HG03280 (cell line): ENCODE data around the gene ACTRT2.

Source experiments
- ATAC-seq: cut with Tn5 transposase; IDR thresholded peaks from one replicate; pipeline ENCODE4 v1.9.1; 2021; ENCODE audit warnings: mild to moderate bottlenecking, moderate library complexity; ENCODE audit not compliant: unreplicated experiment

The ACTRT2 gene

DNA sequence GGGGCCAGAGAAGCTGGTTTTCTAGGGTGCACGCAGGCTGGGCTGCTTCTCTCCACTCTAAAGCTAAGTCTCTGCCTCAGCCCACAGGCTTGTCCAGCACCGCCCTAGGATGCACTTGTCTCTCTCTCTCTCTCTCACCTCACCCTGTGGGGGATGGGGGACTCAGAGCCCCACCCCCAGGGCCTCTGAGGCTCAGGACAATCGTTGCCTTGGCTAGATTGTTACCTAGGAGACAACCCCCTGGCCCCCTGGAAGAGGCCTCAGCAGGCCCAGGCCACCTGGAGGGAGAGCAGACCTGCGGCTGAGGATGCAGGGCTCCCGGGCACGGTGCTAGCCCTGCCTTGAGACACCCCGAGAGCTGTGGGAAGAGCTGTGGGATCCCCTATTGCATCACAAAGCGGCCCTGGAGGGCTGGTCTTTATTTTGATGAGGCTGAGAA lies at the start of gene ACTRT2:
ACTRT2 (plus strand) TSS at position 235 of the 439 bp plus-strand sequence. CDS start 220 bp downstream, outside the sequence.
- no peak for ATAC-seq

DNA sequence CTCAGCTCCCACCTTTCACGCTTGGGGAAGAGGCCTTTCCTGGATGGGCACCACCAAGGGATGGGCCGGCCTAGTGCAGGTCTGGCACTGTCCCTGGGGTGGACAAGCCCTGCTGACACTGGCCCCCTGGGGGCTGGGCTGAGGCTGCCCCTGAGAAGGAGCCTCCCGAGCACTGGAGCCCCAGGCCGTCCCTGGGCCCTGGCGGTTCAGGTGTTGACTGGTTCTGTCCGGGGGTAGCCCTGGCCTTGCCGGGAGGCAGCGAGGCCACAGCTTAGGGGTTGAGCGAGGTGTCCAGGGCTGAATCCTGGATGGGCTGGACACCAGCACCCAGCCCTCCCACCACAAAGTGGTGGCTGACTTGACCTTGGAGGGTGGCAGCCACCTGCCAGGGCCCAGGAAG lies 49.7 kb upstream of the ACTRT2 start:
- ATAC-seq: no peak

DNA sequence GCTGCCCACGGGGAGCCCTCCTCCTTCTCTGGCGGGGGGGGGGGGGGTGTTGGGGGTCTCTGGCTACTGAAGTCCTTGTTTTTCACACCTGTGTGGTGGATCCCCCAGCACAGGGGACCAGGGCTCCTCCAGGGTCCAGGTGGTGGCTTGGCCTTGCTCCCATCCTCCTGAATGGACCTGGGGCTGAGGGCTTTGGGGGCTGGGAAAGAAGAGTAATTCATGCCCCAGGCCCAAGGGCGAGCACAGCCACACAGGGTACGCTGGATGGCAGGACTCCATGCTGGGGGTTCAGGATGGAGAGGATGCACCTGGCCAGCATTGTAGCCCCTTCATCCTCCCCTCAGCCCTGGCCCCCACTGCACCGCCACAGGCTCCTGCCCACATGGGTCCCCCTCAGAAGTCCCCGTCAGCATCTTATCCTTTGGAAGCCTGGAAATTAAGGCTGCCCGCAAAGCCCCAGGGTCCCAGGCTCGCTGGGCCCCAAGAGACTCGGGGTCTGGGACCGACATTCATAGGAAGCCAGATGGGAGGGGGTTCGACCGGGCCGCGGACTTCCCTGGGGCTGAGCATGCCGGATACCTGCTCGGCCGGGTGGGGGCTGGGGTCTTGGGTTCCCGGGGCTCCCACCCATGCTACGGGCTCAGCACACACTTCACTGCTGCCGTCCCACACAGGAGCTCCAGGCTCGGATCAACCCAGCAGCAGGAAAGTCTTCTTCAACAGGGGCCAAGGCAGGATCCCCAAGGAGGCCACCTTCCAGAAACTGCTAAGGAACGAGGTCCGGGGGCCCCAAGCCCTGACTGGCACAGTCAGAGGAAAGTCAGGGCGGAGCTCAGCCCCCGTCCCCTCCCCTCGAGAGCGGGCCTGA lies 49.0 kb upstream of the ACTRT2 start:
- ATAC-seq: no peak

DNA sequence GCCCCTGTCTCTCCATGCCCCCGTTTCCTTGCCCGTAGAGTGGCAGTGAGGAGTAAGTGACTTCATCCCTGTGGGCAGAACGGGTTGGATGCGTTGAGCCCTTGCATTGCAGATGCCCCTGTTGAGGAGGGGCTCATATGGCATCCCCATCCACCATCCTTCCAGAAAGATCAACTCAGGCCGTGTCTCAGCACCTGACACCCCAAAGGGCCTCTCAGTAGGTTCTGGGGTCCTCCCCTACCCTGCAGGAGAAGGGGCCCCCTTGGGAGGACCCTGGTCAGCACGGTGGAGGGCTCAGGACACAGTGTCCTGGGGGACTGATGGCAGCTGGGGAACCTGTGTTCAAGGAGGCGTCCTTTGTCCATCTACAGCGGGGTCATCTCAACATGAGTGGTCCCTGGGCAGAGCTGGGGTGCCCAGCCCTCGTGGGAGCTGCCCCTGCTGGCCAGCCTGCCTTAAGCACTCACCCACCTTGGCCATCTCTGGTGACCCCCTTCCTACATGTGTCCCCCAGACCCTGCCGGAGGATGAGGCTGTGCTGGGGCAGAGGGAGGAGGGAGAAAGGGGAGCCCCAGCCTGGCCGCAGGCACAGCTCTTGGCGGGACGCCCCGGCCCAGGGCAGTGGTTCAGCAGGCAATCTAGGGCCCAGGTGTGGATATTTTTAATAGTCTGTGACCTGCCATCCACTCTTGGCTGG lies 48.2 kb upstream of the ACTRT2 start:
- no peak for ATAC-seq

DNA sequence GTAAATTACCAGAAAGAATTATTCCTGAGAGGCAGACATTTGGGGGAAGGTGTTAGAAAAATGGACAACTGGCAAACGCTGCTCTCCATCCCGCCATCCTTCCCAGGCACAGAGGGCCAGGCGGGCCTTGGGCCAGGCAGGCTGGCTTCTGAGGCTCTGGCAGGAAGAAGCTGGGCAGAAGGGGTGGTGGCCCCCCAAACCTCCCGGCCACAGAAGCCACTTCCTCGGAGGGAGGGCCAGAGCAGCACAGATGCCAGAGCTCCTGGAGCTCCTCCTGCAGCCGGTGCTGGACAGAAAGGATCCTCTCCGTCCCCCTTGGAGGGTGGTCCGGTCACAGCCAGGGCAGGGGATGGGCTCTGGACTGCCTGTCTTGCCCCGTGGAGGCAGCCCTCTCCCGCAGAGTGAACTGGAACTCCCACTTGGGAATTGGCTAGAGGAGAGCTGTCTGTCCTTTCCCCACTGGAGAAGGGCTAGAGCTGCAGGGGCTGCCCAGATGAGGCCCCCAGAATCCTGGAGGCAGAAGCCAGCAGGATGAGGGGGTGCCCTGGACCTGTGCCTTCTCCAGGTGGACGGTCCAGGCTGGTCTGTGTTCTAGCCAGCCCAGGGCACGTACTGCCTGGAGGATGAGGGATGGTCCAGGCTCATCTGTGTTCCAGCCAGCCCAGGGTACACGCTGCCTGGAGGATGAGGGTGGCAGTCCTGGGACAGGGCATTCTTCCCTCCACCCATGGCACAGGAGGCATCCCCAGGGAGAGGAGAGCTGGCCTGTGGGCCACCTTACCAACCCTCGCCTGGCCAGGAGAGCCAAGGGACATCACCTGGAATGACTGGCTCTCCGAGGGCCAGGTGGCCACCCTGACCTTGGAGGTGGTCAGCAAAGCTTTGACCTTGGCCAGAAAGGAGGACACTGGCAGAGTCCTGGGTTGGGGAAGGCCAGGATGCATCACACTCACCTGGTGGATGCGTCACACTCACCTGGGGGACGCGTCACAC lies 47.4 kb upstream of the ACTRT2 start:
- no peak for ATAC-seq

DNA sequence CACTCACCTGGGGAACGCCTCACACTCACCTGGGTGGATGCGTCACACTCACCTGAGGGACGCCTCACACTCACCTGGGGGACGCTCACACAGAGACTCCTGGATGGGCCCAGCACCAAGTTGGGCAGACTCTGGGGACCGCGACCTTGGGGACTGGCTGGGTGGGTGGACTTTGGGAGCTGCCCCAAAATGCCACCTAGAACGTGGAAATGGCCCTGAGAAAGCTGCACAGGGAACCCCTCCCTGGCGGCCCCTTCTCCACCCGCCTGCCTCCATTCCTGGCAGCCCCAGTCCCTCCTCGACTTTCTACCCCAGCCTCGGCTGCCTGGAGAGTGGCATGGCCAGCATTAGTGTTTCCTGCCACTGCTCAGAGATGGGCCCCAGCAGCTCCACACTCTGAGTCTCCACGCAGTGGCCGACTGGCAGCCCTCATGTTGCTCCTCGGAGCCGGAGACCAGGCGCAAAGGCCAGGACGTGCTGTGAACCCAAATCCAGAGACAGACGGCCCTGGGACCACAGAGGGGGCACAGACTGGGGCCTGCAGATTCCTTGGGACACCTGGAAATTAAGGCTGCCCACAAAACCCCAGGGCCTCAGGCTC lies 46.5 kb upstream of the ACTRT2 start:
- ATAC-seq: no peak

DNA sequence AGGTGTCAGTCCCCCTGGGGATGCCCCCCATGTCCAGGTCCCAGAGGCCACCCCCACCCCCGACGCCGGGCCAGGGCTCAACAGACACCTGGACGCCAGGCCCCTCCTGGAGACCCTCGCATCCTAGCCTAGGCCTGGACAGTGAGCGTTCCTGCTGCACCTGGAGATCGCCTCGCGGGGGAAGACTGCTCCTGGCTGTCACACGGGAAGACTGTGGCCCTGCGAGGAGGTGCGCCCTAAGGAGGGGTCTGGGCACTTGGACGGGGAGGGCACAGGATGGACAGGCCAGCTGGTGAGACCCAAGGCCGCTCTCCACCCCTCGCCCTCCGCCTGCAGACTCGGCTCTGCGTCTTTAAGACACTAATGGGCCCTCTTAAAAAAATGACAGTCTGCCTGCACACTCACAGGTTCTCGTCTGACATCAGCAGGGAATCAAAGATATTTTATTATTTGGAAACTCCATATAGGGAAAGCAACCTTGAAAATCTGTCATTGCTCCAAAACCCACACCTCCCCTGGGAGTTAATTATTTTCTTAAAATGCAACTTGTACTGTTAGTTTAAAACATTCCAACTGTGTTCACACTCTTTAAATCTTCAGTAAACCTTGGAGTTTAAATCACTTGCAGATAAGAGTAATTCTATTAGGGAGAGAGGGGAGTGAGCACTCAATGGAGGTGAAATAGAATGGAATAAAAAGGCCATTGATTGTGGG lies 45.6 kb upstream of the ACTRT2 start:
- no peak for ATAC-seq

DNA sequence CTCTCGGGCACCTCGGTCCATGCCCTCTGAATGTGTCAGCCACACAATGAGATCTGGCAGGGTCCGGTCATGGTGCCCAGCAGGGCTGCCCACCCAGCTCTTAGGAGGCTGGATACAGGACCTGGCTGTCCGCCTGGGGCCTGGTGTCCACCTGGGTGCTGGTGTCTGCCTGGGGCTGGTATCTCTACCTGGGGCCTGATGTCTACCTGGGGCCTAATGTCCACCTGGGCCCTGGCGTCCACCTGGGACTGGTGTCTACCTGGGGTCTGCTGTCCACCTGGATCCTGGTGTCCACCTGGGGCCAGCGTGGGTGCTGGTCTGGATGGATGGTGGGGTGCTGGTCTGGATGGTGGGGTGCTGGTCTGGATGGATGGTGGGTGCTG lies 45.1 kb upstream of the ACTRT2 start:
- no peak for ATAC-seq

DNA sequence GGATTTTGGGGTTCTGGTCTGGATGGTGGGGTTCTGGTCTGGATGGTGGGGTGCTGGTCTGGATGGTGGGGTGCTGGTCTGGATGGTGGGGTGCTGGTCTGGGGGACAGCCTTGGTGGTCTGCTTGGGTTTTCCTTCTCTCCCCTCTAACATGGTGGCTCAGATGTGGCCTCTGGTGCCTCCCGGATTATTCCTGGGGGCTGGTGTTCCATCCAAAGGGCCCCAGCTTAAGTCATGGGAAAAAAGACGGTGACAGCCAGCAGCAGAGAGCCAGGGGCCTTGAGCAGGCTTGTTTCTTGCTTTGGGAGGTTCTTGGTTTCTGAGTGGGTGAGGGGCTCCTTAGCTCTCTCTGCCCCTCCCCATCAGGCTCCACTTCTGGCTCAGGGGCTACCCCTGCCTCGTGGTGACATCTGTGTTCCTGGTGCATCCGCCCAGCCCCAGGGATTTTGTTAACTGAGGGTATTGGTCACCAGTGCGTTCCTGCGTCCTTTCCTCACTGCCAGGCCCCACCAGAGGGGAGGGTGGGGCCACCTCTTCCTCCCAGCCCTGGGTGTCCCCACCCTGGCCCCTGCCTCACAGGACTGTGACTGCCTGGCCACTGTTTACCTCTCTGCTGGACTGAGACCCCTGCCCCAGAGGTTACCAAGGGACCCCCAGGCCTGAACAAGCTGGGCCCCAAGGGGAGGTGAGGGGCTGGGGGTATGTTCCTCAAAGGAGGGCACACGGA lies 43.2 kb upstream of the ACTRT2 start:
- no peak for ATAC-seq

DNA sequence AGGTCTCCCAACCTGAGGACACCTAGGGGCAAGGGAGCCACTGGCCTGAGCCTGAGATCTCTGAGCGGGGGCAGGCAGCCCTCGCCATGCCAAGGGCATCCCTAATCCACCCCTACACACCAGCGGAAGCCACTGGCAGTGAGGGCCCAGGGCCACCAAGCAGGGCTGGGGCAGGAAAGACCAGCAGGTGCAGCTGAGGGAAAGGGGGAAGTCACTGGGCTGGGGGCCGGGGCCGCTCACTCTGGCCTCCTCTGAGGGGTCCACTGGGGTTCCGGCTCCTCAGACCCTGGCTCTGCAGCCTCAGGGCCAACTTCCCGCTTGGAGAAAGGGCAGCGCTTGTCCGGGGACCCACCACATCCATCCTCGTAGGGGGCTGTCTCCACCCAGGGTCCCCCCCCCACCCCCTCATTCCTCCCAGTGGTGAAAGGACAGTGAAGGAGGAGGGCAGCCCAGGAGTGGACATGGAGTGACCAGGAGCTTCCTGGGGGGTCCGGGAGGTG lies 42.5 kb upstream of the ACTRT2 start:
- no peak for ATAC-seq

DNA sequence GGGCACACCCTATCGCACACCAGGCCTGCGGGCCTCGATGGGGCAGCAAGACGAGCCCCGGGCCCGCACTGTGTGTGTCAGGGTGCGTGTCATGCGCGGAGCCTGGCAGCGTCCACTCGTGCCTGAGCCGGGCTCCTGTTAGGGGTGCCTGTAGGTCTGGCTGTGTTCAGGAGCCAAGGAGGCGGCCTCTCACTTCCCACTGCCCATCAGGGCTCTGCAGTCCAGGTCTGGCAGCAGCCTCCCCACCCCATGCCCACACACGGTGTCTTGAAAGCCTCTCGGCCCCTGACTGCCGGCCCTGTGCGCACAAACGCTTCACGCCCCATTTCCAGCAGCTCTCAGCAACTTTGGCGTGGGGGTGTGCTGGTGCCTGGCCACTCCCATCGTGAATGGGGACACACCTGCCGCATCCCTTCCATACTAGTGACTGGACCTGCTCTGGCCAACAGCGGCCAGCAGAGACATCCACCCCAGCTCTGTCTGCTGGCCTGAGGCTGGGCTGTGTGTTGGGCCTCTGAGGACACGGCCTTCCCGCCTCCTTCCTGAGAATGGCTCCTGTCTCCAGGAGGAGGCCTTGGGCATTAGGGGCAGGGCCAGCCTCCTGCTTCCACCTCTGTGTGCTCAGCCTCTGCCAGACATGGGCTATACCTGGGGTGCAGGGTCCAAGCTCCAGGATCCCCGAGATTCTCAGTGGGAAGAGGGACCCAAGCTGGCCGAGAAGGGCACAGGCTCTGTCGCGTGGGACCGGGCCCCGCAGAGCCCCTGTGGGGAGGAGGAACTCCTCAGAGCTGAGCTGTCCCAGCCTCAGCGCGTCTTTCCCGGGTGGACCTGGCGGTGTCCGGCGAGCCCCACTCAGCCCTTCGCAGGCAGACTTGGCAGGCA lies 41.8 kb upstream of the ACTRT2 start:
- no peak for ATAC-seq

DNA sequence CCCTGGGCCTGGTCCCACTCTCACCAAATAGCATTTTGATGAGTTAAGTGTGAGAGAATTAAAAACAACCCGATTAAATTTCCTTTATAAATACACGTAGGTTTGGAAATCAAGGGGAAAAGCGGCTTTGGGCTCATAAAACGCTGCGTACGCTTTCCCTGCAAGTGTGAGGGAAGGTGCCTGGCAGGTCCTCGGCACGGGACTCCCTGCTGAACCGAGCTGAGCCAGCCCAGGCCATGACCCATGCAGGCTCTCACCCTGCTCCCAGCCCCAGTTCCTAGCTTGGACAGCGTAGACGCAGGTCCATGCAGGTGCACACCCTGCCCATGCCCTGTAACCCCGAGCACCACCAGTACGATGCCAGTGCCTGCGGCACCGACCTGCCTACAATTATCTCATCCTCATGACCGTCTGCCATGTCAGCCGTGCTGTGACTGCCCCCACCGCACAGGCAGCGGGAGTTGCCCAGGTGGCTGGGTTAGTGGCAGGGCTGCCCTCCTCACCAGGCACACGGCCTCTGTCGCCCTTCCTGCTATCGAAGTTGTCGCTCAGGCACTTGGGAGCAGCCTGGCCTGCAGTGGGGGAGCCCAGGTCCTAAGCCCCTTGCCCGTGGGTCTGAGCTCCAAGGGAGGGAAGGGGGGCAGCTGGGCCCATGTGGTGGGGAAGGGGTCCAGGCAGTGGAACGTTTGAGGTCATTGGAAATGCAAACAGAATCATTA lies 41.0 kb upstream of the ACTRT2 start:
- ATAC-seq: no peak

DNA sequence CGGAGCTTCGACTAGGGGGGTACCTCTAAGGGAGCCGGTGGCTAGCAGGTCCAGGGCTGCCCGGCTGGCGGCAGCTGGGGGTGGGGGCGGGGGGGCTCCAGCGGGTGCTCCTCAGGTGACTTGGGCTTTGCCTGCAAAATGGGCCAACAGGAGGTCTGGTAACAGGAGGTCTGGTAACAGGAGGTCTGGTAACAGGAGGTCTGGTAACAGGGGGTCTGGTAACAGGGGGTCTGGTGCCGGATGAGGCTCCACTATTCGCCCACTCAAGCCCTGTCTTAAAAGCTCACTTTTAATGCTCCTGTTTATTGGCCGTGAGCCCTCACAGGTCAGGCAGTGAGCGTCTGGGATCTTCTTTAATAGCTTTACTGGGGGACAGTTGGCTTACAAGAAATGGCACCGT lies 40.4 kb upstream of the ACTRT2 start:
- ATAC-seq: no peak

DNA sequence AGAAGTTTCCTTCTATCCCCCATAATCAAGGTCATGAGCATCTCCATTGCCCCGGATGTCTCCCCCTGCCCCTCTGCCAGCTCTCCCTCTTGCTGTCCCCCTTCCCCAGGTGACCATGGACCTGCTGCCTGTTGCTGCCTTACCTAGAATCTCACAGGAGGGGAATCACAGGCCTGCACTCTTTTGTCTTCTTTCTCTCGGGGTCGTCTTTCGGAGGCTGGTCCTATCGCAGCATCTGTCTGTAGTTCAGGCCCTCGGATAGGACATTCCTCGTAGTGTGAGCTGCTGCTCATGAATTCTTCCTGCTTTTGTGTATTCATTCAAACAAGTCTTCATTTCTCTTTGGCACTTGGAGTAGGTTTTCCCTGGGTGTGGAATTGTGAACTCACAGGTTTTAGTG lies 39.9 kb upstream of the ACTRT2 start:
- ATAC-seq: no peak

DNA sequence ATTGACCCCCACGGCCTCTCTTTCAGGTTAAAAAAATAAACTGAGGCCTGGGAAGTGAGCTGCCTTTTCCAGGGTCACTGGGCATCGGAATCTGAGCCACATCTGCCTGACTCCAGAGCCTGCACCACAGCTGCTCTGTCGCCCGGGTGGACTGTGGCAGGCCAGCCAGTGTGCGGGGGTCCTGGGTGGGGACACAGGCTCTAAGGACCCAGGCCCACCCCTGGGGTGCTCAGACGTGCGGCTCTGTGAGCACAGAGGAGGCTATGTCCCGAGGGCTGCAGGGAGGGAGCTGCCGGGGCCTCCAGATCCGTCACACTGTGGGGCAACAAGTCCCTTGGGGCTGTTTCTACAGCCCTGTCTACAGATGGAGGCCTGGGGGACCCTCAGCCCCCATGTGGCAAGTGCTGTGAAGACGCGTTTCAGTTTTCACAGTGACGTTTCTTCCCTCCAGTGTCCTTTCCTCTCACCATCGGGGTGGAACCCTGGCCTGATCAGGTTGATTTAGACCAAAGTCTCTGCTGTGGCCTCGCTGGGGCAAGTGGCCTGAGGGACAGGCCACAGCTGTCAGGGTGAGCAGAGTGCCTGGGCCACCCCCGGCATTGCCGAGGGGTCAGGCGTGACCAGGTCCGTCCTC lies 39.2 kb upstream of the ACTRT2 start:
- ATAC-seq: no peak

DNA sequence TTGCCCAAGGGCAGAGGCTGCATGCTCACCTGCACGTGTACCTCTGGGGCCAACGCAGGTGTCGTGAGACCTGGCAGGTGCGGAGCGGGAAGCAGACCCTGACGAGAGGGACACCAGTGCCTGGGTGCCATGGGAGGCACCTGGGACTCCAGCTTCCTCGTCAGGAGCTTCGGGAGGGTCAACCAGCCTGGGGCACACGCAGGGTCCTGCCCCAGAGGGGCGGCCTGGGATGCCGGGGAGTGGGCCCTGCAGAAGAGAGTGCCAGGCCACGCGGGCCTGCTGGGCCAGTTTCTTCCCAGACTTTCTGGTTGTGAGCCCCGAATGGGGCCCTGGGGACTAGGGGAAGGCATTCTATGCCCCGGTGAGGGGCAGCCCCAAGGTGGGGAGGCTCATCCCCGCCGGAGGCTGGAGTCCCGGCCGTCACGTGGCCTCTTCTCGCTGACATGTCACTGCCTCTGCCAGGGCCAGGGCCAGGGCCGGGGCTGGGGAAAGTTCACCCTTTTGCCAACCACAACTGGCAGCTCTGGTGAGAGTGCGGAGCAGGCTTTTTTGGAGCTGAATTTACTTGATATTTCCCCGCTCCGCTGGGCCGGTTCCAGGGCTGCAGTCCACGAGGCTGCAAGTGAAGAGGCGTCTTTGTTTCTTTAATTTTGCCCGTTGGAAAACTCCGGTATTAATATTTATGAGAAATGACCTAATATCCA lies 38.5 kb upstream of the ACTRT2 start:
- ATAC-seq: no peak

DNA sequence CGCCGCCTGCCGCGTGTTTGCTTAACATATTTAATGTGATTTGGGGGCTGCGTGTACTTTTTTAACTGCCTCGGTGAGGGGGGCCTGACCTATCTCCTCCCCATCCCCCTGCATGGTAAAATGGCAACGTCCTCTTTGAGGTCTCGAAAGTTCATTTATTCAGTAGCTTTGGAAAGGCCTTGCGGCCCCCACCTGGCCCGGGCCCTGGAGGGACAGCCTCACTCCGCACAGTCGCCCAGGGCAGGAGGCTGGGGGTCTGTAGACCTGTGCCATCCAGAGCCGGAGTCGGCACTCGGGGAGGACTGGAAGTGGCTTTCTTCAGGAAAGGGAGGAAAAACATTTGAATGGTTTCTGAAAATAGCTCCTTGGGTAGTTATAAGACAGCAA lies 38.0 kb upstream of the ACTRT2 start:
- ATAC-seq: no peak
